ENCODE data around the gene BAG1. TPM values are rescaled to one million over a fixed set of nuclear protein-coding genes. Genes with fewer than 3 reads are reported as not detected.

BAG1 gene
- total RNA-seq, 1 donor from 2014 or later = 33.7 TPM

DNA sequence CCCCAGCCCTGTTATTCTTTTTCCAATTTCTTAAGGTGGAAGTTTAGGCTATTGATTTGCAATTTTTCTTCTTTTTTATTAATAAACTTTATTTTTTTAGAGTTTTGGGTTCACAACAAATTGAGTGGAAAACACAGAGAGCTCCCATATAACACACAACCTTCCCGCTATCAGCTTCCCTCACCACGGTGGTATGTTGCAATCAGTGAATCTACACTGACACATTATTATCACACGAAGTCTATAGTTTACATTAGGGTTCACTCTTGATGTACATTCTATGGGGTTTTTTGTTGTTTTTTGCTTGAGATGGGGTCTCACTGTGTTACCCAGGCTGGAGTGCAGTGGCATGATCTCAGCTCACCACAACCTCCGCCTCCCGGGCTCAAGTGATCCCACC, 21.0 kb upstream of the BAG1 start:
- DNase-seq (ENCODE audit: low read depth) = no peak
- H3K4me3 ChIP-seq (ENCODE audit: low read depth, low read length) = no peak overlapping the region
- TF ChIP-seq CTCF (conservative IDR thresholded peaks at IDR 0.05; ENCODE audit: low read depth, low read length) = no peak

GRCh38 chr9:33277484-33277883, 13.0 kb upstream of the BAG1 start:
- no peak for DNase-seq (ENCODE audit: low read depth)
- no peak for TF ChIP-seq CTCF (conservative IDR thresholded peaks at IDR 0.05; ENCODE audit: low read depth, low read length)
- H3K4me3 ChIP-seq (ENCODE audit: low read depth, low read length) = no peak overlapping the region

- no peak overlapping the region for H3K4me3 ChIP-seq (ENCODE audit: low read depth, low read length)
- no peak for DNase-seq (ENCODE audit: low read depth)
- no peak for TF ChIP-seq CTCF (conservative IDR thresholded peaks at IDR 0.05; ENCODE audit: low read depth, low read length)
Measured at GRCh38 chr9:33273972-33274328, 9.4 kb upstream of the BAG1 start.

DNA sequence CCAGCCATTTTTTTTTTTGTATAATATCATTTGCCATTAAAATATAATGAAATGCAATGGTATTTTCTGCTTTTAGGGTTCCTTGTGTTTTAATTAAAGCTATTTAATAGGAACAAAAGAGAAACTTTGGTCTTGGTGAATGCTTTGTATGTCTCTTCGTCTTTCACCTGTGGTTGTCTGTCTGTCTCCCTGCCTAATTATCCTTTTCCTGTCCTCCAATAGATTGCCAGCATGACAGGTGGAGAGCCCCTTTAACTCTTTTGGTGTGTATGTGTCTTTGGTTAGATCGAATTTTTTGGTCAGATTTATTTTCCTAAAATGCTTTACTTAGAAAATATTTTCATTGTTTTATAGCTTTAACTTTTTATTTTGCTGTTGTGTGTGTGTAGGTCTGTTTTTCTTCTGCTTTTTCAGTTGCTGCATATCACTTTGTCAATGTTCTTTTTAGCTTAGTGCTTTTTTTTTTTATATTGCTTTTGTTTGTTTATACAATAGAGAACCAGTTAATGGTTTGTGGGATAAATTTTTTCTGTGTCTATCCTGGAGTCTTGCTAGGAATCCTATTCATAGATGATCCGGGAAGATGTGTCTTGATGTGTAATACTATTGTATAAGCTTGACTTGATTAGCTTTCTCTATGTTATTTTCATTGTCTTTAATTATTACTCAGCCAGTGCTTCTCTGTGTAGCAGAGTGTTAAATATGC, 8.9 kb upstream of the BAG1 start:
- no peak for DNase-seq (ENCODE audit: low read depth)
- no peak overlapping the region for H3K4me3 ChIP-seq (ENCODE audit: low read depth, low read length)
- TF ChIP-seq CTCF (conservative IDR thresholded peaks at IDR 0.05; ENCODE audit: low read depth, low read length) = no peak

DNA sequence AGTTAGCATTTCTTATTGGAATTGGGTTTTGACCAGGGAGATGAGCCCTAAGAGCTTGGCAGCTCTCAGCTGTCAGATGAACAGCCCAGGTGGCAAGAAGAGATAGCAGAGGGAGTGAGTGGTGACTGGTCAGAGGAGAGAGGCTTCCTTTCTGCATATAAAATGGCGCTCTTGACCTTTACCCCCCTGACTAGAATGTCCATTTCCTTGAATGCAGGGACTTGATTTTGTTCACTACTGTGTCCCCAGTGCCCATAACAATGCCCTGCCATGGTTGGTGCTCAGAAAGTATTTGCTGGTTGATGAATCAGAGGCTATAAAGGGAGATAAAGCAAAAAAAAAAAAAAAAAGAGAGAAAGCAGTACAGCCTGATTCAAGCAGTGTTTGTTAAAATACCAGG, 7.6 kb upstream of the BAG1 start:
- peak; percentile 50 for DNase-seq (ENCODE audit: low read depth)
- no peak overlapping the region for H3K4me3 ChIP-seq (ENCODE audit: low read depth, low read length)
- no peak for TF ChIP-seq CTCF (conservative IDR thresholded peaks at IDR 0.05; ENCODE audit: low read depth, low read length)

DNA sequence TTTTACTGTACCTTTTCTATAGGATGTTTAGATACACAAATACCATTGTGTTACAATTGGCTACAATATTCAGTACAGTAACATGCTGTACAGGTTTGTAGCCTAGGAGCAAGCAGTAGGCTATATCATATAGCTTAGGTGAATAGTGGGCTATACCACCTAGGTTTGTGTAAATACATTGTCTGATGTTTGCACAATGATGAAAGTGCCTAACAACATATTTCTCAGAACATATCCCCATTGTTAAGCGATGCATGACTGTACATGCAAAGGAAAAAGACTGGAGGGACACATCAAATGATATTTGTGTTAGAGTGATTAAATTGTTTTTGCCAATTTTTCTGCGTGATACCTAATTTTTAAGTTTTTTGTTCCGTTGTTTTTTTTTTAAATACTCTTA, 5.6 kb upstream of the BAG1 start:
- TF ChIP-seq CTCF (conservative IDR thresholded peaks at IDR 0.05; ENCODE audit: low read depth, low read length) = no peak
- H3K4me3 ChIP-seq (ENCODE audit: low read depth, low read length) = no peak overlapping the region
- no peak for DNase-seq (ENCODE audit: low read depth)

GRCh38 chr9:33267151-33267767, 2.8 kb upstream of the BAG1 start:
- no peak overlapping the region for H3K4me3 ChIP-seq (ENCODE audit: low read depth, low read length)
- DNase-seq (ENCODE audit: low read depth) = no peak
- no peak for TF ChIP-seq CTCF (conservative IDR thresholded peaks at IDR 0.05; ENCODE audit: low read depth, low read length)

Measured in epithelial cell of proximal tubule (primary cell).